Loucy (cell line): ENCODE measurements around the gene NALCN.
A peak's percentile ranks its signal among the peaks of the same experiment; 100 is the strongest.

ENCODE experiments used
- H2AFZ ChIP-seq: fragments of 200-600 bp; sonication (generic); 2 replicates; pipeline ENCODE4 v1.6.0; 2016; ENCODE audit warnings: antibody characterized with exemption, mild to moderate bottlenecking, low read length, moderate library complexity
- H3F3A ChIP-seq: fragments of 200-600 bp; 2 replicates; pipeline ENCODE4 v1.6.0; 2016; ENCODE audit warnings: antibody characterized with exemption, low read depth, mild to moderate bottlenecking
- H3K27me3 ChIP-seq: fragments of 200-600 bp; sonication (generic); 2 replicates; pipeline ENCODE4 v1.6.1; 2014; ENCODE audit warnings: low read length, mild to moderate bottlenecking; ENCODE audit not compliant: insufficient read depth, poor library complexity, severe bottlenecking
- H3K36me3 ChIP-seq: fragments of 200-600 bp; sonication (generic); 2 replicates; pipeline ENCODE4 v1.6.1; 2016; ENCODE audit warnings: low read length; ENCODE audit not compliant: insufficient read depth
- H3K4me1 ChIP-seq: fragments of 200-600 bp; sonication (generic); 2 replicates; pipeline ENCODE4 v1.5.1; 2014; ENCODE audit warnings: low read length, mild to moderate bottlenecking; ENCODE audit not compliant: insufficient read depth, poor library complexity, severe bottlenecking
- H3K4me2 ChIP-seq: fragments of 200-600 bp; sonication (generic); 2 replicates; pipeline ENCODE4 v1.6.0; 2014; ENCODE audit warnings: antibody characterized with exemption, low read length, low read depth, mild to moderate bottlenecking; ENCODE audit not compliant: poor library complexity, severe bottlenecking
- H3K4me3 ChIP-seq: fragments of 200-600 bp; sonication (generic); 2 replicates; pipeline ENCODE4 v1.5.1; 2014; ENCODE audit warnings: low read length, mild to moderate bottlenecking, mixed read lengths; ENCODE audit not compliant: poor library complexity, severe bottlenecking
- H3K79me2 ChIP-seq: fragments of 200-600 bp; sonication (generic); 2 replicates; pipeline ENCODE4 v1.6.1; 2014; ENCODE audit warnings: low read length; ENCODE audit not compliant: insufficient read depth
- H3K9ac ChIP-seq: fragments of 200-600 bp; sonication (generic); 2 replicates; pipeline ENCODE4 v1.6.0; 2014; ENCODE audit warnings: mild to moderate bottlenecking, low read depth, low read length, moderate library complexity; ENCODE audit not compliant: poor library complexity, severe bottlenecking
- H3K9me2 ChIP-seq: fragments of 200-600 bp; sonication (generic); replicated peaks from 2 replicates; pipeline ENCODE4 v1.6.1; 2016; ENCODE audit warnings: low read depth, low read length, mixed read lengths
- H3K9me3 ChIP-seq: fragments of 200-600 bp; sonication (generic); 2 replicates; pipeline ENCODE4 v1.6.1; 2014; ENCODE audit warnings: mild to moderate bottlenecking, antibody characterized with exemption, low read length, low read depth; ENCODE audit not compliant: insufficient read depth
- H4K20me1 ChIP-seq: fragments of 200-600 bp; sonication (generic); 2 replicates; pipeline ENCODE4 v1.6.0; 2014; ENCODE audit warnings: antibody characterized with exemption, low read length, mild to moderate bottlenecking; ENCODE audit not compliant: insufficient read depth, poor library complexity, severe bottlenecking
- EZH2phosphoT487 ChIP-seq: fragments of 200-600 bp; IDR thresholded peaks from 2 replicates; pipeline ENCODE4 v1.6.1; 2018; ENCODE audit warnings: antibody characterized with exemption, mild to moderate bottlenecking, moderate library complexity, borderline replicate concordance
- TF ChIP-seq, protein P1 (sequence below): fragments of 200-600 bp; sonication (generic); conservative IDR thresholded peaks from 2 replicates; pipeline ENCODE4 v1.5.1; 2014; ENCODE audit warnings: mild to moderate bottlenecking, antibody characterized with exemption, low read length

NALCN gene

DNA sequence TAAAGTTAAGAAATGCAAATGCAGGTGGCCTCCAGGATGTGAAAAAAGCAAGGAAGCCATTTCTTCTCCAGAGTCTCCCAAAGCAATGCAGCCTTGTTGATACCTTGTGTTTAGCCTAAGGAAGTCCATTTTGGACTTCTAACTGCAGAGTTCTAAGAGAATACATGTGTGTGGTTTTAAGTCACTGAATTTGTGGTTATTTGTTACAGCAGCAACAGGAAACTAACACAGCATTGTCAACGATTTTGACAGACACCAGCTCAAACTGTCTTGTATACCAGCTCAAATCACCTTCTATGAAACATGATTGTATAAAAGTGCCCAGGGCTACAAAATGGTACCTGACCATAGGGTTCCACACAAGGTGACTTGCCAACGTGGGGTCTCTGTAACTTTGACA is 151.4 kb downstream of the NALCN start:
- no peak for TF ChIP-seq EZH2phosphoT487

DNA sequence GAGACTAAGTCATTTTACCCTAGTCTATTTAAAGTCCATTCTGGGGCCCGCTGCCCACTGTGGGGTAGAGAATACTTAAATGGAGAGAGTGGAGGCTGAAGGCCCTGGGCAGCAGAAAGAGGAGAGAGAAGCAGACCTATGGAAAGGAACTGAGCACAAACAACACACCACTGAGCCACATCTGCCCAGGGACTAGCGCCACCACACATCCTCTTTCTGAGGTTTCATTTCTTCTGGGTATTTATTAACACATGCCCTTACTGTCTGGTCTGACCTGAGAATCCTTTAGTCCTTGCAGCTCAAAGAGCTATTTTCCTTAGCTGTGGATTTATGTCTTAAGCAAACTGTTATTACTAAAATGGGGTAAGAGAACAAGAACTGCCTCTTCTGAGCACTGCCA is 154.0 kb downstream of the NALCN start:
- Histone ChIP-seq H3K9me3 (no peaks in the 10 kb centered on the region), H3F3A (no peaks in the 10 kb centered on the region), H2AFZ (no peak overlapping the region), H3K4me3 (no peak overlapping the region), H3K9me2 (no peaks in the 10 kb centered on the region), H3K79me2 (no peaks in the 10 kb centered on the region), H4K20me1 (no peaks in the 10 kb centered on the region), H3K4me1 (peaks cover 7% of the 10 kb centered on the region), H3K27me3 (no peaks in the 10 kb centered on the region), H3K9ac (no peak overlapping the region), H3K4me2 (no peak overlapping the region), H3K36me3 (no peaks in the 10 kb centered on the region)
- TF ChIP-seq, protein P1, sequence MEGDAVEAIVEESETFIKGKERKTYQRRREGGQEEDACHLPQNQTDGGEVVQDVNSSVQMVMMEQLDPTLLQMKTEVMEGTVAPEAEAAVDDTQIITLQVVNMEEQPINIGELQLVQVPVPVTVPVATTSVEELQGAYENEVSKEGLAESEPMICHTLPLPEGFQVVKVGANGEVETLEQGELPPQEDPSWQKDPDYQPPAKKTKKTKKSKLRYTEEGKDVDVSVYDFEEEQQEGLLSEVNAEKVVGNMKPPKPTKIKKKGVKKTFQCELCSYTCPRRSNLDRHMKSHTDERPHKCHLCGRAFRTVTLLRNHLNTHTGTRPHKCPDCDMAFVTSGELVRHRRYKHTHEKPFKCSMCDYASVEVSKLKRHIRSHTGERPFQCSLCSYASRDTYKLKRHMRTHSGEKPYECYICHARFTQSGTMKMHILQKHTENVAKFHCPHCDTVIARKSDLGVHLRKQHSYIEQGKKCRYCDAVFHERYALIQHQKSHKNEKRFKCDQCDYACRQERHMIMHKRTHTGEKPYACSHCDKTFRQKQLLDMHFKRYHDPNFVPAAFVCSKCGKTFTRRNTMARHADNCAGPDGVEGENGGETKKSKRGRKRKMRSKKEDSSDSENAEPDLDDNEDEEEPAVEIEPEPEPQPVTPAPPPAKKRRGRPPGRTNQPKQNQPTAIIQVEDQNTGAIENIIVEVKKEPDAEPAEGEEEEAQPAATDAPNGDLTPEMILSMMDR = no peak
- TF ChIP-seq EZH2phosphoT487 = no peak

More for the DNA sequence above, 151.4 kb downstream of the NALCN start:
- H3K9me2 ChIP-seq = no peaks in the 10 kb centered on the region
- no peaks in the 10 kb centered on the region for H3K4me1 ChIP-seq
- no peak overlapping the region for H3K9ac ChIP-seq
- no peaks in the 10 kb centered on the region for H3K36me3 ChIP-seq
- H3K4me3 ChIP-seq = no peak overlapping the region
- no peaks in the 10 kb centered on the region for H4K20me1 ChIP-seq
- peaks cover 8% of the 10 kb centered on the region for H3K27me3 ChIP-seq
- H3K4me2 ChIP-seq = no peak overlapping the region
- H3K79me2 ChIP-seq = no peaks in the 10 kb centered on the region
- H3F3A ChIP-seq = no peaks in the 10 kb centered on the region
- H2AFZ ChIP-seq = no peak overlapping the region
- H3K9me3 ChIP-seq = no peaks in the 10 kb centered on the region

DNA sequence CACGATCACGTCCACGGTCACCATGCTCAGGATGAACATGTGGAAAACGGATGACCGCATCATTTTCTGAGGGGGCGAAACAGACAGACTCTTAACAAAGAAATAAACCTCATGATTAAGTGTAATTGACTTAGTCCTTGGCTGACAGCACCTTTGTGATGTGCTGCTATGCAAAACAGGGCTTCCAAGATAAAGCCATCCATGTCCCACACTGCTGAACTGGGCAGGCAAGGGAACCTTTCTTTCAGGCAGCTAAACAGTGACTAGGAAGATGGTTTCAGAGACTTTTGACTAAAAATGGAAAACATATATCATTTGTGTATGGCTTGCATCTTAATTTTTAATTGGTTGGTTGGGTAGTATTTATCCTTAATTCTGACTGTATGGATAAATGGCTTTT is 157.8 kb downstream of the NALCN start:
- Histone ChIP-seq H2AFZ (no peak overlapping the region), H3K9me3 (no peaks in the 10 kb centered on the region), H3K4me2 (peak overlapping the region; percentile 29), H4K20me1 (no peaks in the 10 kb centered on the region), H3K36me3 (no peaks in the 10 kb centered on the region), H3K9ac (no peak overlapping the region), H3F3A (no peaks in the 10 kb centered on the region), H3K4me3 (no peak overlapping the region), H3K27me3 (no peaks in the 10 kb centered on the region), H3K9me2 (no peaks in the 10 kb centered on the region), H3K4me1 (peaks cover 7% of the 10 kb centered on the region), H3K79me2 (no peaks in the 10 kb centered on the region)
- no peak for TF ChIP-seq EZH2phosphoT487
- TF ChIP-seq, protein P1 = no peak

DNA sequence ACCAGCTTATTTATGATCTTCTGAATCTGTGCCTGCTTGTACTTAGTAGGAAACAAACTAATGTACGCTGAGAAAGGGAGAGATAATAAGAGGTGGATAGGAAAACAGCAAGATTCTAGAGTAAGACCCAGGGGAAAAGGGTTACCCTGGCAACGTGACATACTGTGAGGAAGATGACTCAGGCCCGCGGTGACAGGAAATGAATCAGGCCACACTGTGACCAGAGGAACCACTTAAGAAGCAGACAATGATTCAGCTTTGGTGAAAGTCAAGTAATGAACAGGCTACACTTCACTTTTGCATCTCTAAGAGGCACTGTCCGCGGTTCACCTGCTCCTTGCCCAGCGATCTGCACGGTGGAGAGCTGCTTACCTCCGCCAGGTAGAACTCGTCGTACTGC is 158.2 kb downstream of the NALCN start:
- Histone ChIP-seq H3K4me1 (peaks cover 7% of the 10 kb centered on the region), H3K4me3 (no peak overlapping the region), H3K9ac (no peak overlapping the region), H3K9me2 (no peaks in the 10 kb centered on the region), H3F3A (no peaks in the 10 kb centered on the region), H3K4me2 (peak overlapping the region; percentile 29), H3K36me3 (no peaks in the 10 kb centered on the region), H2AFZ (no peak overlapping the region), H3K27me3 (no peaks in the 10 kb centered on the region), H3K79me2 (no peaks in the 10 kb centered on the region), H3K9me3 (no peaks in the 10 kb centered on the region), H4K20me1 (no peaks in the 10 kb centered on the region)
- TF ChIP-seq, protein P1 = no peak
- TF ChIP-seq EZH2phosphoT487 = no peak
